Activated T-cell treated with anti-CD3 and anti-CD28 coated beads for 4 hours (primary cell): ENCODE measurements around the gene MTPN.

ENCODE experiments used
- DNase-seq: peaks from one replicate; pipeline ENCODE4 v3.0.0-alpha.2; 2020

Gene MTPN

DNA sequence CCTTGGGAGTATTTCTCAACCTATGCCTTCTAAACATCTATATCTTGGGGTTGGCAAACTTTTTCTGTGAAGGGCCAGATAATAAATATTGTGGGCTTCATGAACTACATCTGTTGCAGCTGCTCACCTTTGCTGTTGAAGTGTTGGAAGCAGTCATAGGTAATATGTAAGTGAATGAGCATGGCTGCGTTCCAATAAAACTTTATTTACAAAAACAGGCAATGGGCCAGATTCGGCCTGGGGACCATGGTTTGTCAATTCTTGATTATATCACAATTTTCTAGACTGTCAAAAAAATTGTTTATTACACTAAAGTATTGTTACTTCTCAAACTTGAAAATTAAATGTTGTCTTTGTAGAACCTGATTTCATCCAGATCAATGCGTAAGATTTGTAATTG is 54.9 kb downstream of the MTPN start:
- DNase-seq: no peak

DNA sequence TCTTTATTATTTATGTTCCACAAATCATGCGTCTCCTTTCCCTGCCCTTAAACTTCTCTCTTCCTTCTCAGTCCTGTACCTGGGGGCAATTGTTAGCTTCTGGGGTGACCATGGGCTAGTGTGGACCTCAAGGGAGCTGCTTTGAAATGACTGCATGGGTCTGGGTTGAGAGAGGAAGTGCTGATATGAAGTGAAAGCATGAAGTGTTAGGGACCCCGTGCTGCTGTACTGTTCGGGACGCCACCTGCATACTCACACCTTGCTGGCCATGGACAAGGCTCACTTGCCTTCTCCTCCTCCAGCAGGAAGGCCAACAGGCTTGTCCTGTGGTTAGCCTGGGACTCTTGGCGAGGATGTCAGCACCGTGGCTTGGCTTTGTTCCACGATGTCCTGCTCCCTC is 56.7 kb downstream of the MTPN start:
- DNase-seq: no peak

DNA sequence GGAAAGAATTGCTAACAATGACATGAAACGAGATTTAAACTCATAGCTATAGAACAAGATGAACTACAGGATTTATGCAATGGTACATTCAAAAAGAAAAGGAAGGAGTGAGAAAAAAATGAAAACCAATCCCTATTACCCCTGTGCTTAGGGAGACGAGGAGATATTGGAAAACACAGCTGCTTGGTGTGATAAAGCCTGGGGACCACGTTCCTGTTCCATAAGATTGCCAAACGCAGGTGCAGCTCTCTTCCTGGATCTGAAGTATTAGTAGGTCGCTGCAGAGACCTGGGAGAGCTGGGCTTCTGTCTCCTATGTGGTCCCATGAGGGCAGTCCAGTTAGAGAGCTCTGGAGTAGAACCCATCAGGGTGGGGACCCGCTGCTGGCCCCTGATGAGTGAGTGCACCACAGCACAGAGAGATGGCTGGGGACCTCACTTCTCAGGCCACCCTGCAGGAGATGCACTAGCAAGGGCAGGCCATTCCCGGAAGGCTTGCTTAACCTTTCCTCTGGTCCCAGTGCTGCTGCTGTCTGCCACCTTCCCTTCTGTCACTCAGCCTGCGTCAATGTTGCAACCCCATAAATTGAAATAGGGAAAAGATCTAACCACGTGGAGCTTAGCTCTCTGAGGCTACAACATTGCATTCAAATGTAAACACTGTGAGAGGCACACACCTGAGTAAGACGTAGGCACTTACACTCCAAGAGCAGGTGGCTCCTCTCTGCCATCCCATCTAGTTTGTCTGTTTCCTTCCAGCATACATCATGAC is 57.9 kb downstream of the MTPN start:
- no peak for DNase-seq

DNA sequence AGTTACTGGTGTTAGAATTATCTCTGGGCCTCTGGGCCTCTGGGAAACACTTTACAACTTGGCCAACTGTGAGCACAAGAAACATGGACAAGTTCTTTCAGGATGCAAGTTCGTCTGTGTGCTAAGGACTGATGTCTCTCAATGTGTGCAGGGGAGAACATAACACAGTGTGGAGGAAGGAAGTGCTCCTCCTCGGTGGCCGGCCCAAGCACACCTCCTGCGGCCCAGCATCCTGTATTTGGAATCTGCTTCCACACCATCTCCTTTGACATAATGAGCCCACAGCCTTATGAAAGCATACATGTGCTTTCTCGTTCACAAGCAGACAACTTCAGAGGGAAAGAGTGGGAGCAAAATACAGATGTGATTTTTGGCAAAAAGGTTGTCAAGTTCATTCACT is 59.0 kb downstream of the MTPN start:
- no peak for DNase-seq

DNA sequence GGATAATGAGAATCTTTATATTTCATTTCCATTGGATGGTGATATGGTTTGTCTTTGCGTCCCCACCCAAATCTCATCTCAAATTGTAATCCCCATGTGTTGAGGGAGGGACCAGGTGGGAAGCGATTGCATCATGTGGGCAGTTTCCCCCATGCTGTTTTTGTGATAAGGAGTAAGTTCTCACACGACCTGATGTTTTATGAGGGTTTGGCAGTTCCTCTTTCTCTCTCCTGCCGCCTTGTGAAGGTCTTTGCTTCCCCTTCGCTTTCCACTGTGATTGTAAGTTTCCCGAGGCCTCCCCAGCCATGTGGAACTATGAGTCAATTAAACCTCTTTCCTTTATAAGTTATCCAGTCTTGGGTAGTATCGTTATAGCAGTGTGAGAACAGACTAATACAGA is 59.4 kb downstream of the MTPN start:
- no peak for DNase-seq

DNA sequence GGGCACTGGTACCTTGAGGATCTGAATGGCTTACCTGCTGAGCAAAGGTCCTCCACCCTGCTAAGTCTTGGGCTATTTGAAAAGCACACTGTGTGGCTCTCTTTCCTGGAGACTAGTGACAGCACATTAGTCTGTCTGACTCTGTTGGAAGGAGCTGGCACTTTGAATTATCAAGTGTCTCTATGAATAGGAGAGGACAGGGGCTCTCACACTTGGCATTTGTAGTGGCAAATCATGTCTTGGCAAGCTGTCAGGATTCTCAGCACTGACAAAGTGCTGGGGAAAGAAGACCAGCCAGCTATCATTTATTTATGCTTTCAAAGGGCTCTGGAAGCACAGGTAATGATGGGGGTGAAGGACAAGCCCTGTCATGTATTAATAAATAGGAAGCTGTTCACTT is 62.8 kb downstream of the MTPN start:
- no peak for DNase-seq

DNA sequence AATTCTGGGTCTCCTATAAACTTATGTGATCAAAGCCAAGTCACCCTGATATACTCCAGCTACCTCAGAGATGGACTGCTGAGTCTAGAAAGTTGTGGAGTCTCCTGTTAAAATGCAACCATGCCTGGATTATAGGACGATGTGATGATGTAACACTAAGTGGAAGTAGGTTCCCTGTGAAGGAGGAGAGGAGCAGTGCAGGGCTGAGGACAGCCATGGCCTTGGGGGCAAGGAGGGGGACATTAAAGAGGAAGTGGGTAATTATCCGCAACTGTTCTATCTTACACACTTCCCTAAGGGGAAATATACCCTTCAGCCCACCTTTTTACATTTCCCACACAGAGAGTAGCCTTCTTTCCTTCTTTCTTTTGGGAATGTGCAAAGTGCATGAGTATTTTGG is 63.8 kb downstream of the MTPN start:
- DNase-seq: no peak

DNA sequence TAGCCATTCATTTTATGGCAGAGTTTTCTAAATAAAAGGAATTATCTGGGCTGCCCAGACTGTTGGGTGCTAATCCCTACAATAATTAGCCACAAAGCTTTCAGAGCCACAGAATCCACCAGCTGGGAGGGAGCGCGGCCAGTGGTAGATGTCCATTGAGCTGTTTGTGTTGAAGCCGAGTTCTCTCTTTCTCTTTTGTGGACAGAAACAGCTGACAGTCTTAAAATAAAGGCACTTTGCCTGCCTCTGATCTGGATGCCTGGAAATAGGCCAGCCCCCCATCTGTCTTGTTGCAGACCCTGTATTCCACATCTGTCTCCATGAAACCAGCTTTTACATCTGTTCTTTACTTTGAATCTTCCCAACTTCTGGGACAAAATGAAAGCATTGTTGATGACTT is 66.1 kb downstream of the MTPN start:
- no peak for DNase-seq

DNA sequence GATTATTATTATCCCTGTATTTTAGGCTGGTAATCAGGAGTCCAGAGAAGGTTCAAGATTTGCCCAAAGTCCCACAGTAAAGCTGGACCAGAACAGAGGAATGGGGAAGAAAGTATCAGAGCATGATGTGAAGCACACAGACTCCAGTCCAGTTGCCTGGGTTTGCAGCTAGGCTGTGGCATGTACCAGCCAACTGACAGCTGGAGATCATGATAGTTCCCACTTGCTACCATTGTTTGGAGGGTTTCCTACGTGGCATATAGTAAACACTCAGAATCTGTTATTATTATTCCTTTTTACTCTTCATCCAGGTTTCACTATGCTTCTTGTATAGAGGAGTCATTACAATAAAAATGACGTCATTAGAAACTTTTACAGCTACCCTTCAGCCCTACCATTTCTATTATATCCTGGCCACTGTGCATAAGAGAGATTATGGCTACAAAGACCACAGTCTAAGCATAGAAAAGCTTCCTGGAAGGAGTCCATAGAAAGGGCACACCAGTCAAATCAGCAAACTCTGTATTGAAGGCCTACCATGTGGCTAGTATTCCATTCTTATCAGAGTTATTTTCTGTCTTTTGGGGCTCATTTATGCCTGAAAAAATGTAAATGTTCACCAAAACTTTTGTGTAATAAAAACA is 66.6 kb downstream of the MTPN start:
- DNase-seq: no peak

DNA sequence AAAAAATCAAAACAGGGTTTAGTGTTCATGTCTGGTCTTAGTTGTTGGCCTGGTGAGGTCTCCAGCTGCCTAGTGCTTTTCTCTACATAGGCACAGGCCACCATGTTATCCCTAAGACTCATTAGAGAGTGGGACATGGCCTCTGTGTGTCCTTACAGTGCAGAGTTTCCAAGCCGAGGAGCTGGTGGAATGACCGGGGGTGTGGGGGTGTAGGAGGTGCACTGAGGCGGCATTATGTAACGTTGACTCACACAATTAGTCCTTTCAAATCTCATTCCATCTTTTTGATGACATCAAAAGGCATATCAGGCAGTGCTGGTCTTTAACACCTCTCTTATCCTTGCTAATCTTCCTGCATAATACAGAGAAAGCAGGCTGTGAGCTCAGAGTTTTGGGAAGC is 71.3 kb downstream of the MTPN start:
- no peak for DNase-seq

DNA sequence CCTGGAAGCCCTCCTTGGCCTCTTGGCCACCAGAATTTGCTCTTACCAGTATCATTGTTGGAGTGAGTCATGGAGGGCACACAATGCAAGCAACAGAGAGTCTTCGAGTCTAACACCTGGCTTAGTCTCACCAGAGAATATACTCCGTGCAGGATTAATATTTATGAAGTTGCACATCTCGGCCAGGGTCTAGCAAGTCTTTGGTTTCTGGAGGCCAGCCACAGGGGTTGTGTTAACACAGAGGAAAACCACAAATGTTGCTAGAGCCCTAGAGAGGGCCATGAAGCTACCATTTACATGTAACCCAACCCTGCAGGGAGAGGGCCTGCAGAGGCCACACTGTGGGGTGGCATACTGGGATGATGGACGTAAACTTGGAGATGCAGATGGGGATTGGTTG is 71.8 kb downstream of the MTPN start:
- no peak for DNase-seq

DNA sequence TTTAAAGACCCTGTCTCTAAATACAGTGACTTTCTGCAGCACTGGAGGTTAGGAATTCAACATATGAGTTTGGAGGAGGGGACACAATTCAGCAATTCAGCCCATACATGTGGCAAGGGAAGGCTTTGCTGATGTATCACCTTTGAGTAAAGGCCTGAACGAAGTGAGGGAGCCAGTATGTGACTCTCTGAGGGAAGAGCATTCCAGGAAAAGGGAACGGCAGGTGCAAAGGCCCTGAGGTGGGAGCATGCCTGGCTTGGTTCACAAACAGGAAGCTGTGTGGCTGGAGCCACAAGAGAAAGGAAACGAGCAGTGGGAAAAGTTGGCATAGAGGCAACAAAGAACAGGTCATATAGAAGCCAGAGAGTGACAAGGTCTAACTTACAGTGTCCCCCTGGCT is 72.9 kb downstream of the MTPN start:
- no peak for DNase-seq

DNA sequence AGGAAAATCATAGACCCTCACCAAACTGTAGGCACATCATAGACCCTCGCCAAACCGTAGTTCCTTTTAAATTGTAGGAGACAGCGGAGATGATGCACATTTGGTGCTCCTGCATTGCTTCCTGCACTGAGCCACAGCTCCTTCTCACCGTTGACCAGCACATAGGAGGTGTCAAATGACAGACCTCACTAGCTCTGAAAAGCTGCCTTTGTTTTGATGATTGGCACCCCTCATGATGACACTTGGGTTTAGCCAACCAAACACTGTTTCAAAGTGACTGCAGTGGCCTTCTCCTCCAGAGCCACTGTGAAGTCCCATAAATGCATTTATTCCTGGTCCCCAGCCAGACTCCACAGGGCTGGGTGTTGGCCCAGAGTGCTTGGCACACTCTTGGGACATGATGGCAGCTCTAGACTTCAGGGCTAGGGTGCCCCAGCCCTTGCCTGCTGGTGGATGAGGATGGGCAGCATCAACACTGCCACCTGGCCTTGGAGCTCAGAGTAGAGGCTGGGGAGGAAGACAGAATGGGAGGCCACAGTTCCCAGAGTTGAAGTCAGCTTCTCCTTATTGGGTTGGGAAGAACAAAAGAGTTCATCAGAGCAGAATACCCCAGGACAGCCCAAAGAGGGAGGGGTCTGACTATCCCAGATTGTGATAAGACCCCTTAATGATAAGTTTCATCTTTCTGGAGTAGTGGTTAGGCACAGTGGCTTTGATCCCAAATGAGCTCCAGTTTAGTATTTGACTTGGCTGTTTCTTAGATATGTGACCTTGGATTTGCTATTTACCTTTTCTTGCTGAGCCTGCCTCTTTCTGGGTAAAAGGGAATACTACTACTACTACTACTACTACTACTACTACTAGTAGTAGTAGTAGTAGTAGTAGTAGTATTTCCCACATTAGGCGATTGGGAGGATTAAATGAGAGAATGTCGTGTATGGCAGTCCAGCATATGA is 75.3 kb downstream of the MTPN start:
- DNase-seq: no peak

DNA sequence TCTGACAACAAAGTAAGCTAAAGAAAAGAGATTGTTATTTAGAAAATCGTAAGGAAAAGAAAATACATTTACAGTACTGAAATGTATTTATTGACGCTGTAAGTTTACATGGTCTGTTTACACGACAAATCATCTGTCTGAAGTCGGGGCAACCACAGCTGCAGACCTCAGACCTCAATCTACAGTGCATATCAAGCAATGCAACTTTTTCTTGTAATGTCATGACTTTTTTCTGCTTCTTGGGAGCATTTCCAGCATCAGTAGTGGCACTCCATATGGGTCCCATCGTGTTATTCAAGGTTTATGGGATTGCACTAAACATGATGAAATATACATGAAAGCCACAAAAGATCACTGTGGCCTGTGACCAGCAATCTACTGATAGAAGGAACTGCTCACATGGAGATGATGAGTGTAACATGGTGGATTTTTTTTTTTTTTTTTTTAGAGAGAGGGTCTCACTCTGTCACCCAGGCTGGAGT is 77.1 kb downstream of the MTPN start:
- DNase-seq: no peak

DNA sequence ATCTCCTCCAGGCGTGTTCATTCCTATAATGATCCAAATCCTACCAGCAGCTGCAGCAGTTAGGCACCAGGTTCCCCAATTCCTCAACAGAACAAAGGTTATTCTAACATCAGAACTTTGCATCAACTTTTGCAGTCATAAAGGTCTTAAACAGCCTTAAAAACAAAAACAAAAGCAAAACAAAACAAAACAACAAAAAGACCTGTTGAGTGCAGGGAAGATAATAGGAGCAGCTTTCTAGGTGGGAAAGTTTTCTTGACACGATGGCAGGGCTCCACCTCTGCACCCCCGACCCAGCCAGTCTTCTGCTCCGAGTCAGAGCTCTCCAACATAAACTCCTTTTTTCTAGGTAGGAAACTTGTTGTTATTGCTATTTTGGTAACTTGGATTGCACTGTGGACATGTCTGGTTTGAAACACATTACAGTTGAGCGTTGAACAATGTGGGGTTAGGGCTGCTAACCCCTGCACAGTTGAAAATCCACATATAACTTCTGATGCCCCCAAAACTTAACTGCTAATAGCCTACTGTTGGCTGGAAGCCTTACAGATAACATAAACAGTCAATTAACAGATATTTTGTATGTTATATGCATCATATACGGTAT is 77.6 kb downstream of the MTPN start:
- DNase-seq: no peak

DNA sequence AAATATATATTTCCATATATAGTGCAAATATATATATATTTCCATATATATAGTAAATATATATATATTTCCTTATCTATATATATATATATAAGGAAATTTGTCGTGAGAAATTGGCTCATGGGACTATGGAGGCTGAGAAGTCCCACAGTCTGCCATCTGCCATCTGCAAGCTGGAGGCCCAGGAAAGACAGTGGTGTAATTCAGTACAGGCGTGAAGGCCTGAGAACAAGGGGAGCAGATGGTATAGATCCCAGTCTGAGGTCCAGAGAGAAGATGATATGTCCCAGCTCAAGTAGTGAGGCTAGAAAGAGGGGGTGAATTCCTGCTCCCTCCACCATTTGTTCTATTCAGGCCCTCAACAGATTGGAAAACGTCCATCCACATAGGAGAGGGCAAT is 78.9 kb downstream of the MTPN start:
- no peak for DNase-seq

DNA sequence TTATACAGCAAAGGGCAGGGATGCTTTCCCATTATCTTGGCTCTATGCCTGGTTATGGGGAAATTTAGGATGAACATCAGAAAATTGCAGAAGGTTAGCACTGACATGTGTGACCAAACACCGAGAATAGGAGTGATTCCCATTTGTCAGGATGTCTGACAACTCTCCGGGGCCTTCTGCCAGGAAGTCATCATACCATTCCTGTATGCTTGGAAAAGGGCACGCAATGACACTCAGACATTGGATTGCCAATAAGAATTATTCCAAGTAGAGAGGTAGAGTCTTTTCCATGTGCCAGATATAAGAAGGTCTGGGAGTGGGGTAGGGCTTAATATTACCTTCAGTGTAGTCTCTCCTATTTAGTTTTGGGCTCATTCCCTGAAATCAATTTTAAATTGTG is 82.3 kb downstream of the MTPN start:
- DNase-seq: no peak

DNA sequence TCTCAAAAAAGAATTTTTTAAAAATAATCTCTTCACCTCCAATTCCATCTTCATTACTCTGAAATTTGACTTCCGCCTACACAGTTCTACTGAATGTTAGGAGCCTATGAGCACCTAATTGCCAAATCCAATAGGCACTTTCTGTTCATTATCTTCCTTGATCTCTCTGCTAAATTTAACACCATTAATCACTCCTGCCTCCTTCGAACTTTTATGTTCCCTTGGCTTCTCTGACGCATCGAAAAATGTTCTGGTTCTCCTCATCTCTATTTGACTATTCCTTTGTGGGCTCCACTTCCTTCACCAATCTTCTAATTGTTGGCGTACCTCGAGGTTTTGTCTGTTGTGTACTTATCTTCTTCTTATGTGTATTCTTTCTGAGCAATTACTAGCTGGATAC is 87.3 kb downstream of the MTPN start:
- DNase-seq: no peak

DNA sequence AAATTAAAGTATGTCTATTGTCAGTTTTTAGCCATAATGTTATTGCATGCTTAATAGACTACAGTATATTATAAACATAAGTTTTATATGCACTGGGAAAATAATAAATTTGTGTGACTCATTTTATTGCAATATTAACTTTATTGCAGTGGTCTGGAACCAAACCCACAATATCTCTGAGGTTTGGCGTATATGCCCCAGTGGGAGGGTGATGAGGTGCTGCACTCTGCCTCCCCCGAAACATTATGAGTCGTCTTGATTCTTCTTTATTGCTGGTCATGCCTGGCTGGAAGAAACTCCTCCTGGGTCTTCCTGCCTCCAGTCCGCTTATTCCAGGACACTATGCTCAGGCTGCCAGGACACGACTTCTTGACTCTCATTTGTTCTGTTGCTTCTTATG is 88.4 kb downstream of the MTPN start:
- DNase-seq: no peak

DNA sequence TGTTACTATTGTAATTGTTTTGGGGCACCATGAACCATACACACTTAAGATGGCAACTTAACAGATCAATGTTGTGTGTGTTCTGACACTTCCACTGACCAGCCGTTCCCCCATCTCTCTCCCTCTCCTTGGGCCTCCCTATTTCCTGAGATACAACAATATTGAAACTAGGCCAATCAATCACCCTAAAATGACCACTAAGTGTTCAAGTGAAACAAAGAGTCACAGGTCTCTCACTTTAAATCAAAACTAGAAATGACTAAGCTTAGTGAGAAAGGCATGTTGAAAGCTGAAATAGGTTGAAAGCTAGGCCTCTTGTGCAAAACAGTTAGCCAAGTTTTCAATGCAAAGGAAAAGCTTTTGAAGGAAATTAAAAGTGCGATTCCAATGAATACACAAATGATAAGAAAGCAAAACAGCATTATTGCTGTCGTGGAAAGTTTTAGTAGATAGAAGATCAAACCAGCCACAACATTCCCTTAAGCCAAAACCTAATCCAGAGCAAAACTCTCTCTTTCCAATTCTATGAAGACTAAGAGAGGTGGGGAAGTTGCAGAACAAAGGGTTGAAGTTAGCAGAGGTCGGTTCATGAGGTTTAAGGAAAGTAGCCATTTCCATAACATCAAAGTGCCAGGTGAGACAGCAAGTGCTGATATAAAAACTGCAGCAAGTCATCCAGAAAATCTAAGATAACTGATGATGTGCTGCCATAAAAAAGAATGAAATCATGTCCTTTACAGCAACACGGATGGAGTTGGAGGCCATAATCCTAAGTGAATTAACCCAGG is 90.6 kb downstream of the MTPN start:
- no peak for DNase-seq

DNA sequence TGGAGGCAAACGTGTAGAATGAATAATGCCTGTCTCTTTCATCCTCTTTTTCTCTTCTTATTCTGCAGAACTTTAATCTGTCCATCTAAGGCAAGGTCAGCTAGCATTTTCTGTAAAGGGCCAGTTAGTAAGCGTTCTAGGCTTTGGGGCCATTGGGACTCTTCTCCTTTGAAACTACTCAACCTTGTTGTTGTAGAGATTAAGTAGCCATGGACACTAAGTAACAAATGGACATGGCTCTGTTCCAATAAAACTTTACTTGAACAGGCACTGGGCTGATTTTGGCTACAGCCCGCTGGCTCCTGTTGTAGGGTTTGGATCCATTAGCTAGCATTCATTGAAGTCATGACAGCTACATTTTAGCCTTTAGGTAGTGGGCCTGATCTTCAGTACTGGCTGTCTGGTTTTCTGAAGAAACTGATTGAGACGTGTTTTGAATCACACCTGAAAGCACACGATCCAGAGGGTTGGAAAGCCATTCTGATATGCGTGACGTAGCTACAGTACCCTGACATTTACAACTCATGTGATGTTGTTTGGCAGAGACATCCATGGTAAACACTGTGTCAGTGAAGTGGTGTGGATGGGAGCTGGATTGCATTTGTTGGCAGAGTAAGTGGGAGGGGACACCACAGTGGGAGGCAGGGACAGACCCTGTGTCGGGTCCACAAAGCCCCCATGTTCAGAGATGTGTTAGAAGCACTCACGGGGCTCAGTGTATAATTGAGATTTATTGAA is 92.5 kb downstream of the MTPN start:
- no peak for DNase-seq

DNA sequence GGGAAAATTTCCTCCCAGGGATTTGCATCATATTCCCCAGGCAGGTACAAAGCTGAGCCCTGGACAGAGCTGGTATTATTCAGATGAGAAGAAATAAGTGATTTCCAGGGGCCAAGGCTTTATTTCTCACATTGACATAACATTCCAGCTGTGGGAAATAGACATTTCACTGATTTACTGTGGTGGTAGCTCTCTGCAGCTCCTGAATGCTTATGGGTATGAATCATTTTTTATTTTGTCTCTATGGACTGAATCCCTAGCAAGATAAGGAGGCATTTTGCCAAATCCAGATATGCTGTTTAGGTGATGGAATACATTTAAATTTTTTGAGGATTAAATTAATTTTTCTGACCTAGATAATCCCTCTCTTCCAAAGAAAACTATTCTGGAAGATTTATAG is 97.9 kb downstream of the MTPN start:
- no peak for DNase-seq
